ENCODE measurements around the gene ELSPBP1. TPM values are rescaled to one million over a fixed set of nuclear protein-coding genes. Genes with fewer than 3 reads are reported as not detected.
"Not testable (repeated sequence)": the region's sequence is repeated elsewhere in the genome, so short reads cannot be mapped to it uniquely, and the experiment has no call there.

ELSPBP1 gene
- total and polyA plus RNA-seq, 4 donors: 0.29 to 0.48 (median 0.40) TPM; not detected in 1

GRCh38 chr19:48060381-48060780, 65.9 kb downstream of the ELSPBP1 start:
- Histone ChIP-seq H3K27me3 (ENCODE audit: control insufficient read depth, insufficient read depth, low read length) (peaks cover 2% of the 10 kb centered on the region), H3K9me3 (ENCODE audit: control insufficient read depth, insufficient read depth, low read length) (no peaks in the 10 kb centered on the region), H3K4me3 (ENCODE audit: low read depth, low read length) (no peak overlapping the region), H3K36me3 (ENCODE audit: control insufficient read depth, insufficient read depth, low read length) (peaks cover 4% of the 10 kb centered on the region), H3K4me1 (ENCODE audit: control insufficient read depth, insufficient read depth, low read length) (no peaks in the 10 kb centered on the region), H3K27ac (ENCODE audit: low read depth, low read length) (no peak overlapping the region)
- 100% methylated on average over 2 of the region's 5 CpGs for WGBS (ENCODE audit: insufficient coverage)
- DNase-seq (ENCODE audit: low read depth in 4 of 6, low spot score in 6 of 6): no peak

- H3K36me3 ChIP-seq (ENCODE audit: control insufficient read depth, insufficient read depth, low read length): peaks cover 4% of the 10 kb centered on the region
- no peak overlapping the region for H3K4me3 ChIP-seq (ENCODE audit: low read depth, low read length)
- H3K27ac ChIP-seq (ENCODE audit: low read depth, low read length): no peak overlapping the region
- H3K27me3 ChIP-seq (ENCODE audit: control insufficient read depth, insufficient read depth, low read length): peaks cover 2% of the 10 kb centered on the region
- WGBS (ENCODE audit: insufficient coverage): 43% methylated on average over 33 of the region's 37 CpGs
- H3K4me1 ChIP-seq (ENCODE audit: control insufficient read depth, insufficient read depth, low read length): no peaks in the 10 kb centered on the region
- no peaks in the 10 kb centered on the region for H3K9me3 ChIP-seq (ENCODE audit: control insufficient read depth, insufficient read depth, low read length)
- DNase-seq (ENCODE audit: low read depth in 4 of 6, low spot score in 6 of 6): no peak
Measured at GRCh38 chr19:48061401-48062344, 67.2 kb downstream of the ELSPBP1 start.

DNA sequence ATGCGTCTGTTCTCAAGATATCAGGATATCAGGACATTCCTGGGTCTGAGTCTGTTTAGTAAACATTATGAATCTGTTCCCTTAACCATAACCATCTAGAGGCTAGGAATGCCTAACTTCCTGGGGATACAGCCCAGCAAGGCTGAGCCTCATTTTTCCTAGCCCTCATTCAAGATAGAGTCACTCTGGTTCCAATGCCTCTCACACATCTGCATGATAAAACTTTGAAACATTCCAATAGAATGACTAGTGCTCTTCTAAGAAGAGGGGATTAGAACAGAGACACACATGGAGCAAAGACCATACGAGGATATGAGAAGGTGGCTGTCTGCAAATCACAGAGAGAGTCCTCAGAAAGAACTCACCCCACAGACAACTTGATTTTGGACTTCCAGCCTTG, 70.1 kb downstream of the ELSPBP1 start:
- WGBS (ENCODE audit: insufficient coverage): no CpG with 5 or more reads among the region's 2 CpGs

DNA sequence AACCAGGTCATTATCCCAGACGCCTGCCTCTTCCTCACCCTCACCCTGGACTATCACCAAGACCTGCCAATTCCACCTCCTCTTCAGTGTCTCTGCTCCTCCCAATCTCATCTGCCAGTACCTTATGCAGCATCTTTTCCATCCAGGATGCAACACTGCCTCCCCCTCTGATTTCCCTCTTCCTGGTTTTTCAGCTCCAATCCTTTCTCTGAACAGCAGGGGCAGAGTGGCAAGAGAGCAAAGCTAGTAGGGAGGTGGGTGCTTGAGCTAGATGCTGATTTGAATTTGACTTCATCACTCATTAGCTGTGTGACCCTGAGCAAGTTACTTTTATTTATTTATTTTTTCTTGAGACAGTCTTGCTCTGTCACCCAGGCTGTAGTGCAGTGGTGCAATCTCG, 75.0 kb downstream of the ELSPBP1 start:
- Histone ChIP-seq H3K36me3 (ENCODE audit: control insufficient read depth, insufficient read depth, low read length) (no peaks in the 10 kb centered on the region), H3K4me3 (ENCODE audit: low read depth, low read length) (no peak overlapping the region), H3K27ac (ENCODE audit: low read depth, low read length) (no peak overlapping the region), H3K4me1 (ENCODE audit: control insufficient read depth, insufficient read depth, low read length) (no peaks in the 10 kb centered on the region), H3K27me3 (ENCODE audit: control insufficient read depth, insufficient read depth, low read length) (no peaks in the 10 kb centered on the region), H3K9me3 (ENCODE audit: control insufficient read depth, insufficient read depth, low read length) (no peaks in the 10 kb centered on the region)
- 82% methylated on average over 2 of the region's 2 CpGs for WGBS (ENCODE audit: insufficient coverage)
- no peak for DNase-seq (ENCODE audit: low read depth in 4 of 6, low spot score in 6 of 6)

More for the DNA sequence above, 70.1 kb downstream of the ELSPBP1 start:
- peaks cover 2% of the 10 kb centered on the region for H3K27me3 ChIP-seq (ENCODE audit: control insufficient read depth, insufficient read depth, low read length)
- no peak overlapping the region for H3K4me3 ChIP-seq (ENCODE audit: low read depth, low read length)
- H3K27ac ChIP-seq (ENCODE audit: low read depth, low read length): no peak overlapping the region
- no peaks in the 10 kb centered on the region for H3K9me3 ChIP-seq (ENCODE audit: control insufficient read depth, insufficient read depth, low read length)
- DNase-seq (ENCODE audit: low read depth in 4 of 6, low spot score in 6 of 6): no peak
- H3K36me3 ChIP-seq (ENCODE audit: control insufficient read depth, insufficient read depth, low read length): peaks cover 4% of the 10 kb centered on the region
- H3K4me1 ChIP-seq (ENCODE audit: control insufficient read depth, insufficient read depth, low read length): no peaks in the 10 kb centered on the region

DNA sequence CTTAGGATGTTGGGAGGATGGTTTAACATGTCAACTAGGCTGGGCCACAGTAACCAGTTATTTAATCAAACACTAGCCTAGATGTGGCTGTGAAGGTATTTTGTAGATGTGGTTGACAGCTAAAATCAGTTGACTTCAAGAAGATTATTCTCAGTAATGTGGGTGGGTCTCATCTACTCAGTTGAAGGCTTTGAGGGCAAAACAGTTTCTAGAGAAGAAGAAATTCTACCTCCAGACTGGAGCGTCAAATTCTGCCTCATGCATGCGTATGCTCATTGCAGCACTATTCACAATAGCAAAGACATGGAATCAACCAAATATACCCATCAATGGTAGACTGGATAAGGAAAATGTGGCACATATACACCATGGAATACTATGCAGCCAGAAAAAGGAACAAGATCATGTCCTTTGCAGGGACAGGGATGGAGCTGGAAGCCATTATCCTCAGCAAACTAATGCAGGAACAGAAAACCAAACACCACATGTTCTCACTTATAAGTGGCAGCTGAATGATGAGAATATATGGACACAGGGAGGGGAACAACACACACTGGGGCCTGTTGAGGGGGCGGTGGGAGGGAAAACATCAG, 75.8 kb downstream of the ELSPBP1 start:
- 100% methylated on average over 2 of the region's 3 CpGs for WGBS (ENCODE audit: insufficient coverage)
- not testable (repeated sequence) for H3K4me3 ChIP-seq (ENCODE audit: low read depth, low read length); H3K27ac ChIP-seq (ENCODE audit: low read depth, low read length)

More for the DNA sequence above, 75.8 kb downstream of the ELSPBP1 start:
- not testable (repeated sequence) for DNase-seq (ENCODE audit: low read depth in 4 of 6, low spot score in 6 of 6); H3K27me3 ChIP-seq (ENCODE audit: control insufficient read depth, insufficient read depth, low read length); H3K9me3 ChIP-seq (ENCODE audit: control insufficient read depth, insufficient read depth, low read length); H3K36me3 ChIP-seq (ENCODE audit: control insufficient read depth, insufficient read depth, low read length); H3K4me1 ChIP-seq (ENCODE audit: control insufficient read depth, insufficient read depth, low read length)

Other genes starting within 250 kb of the ELSPBP1 start
- 100 to 1,000 TPM in 1 of 2 donors, 10 to 100 TPM in 1; 34.6 to 126 TPM for gene NOP53, start 249.1 kb upstream of the ELSPBP1 start, total RNA-seq
- gene NOP53, start 249.1 kb upstream of the ELSPBP1 start, polyA plus RNA-seq (ENCODE audit: insufficient read length in 2 of 2): 100 to 1,000 TPM; 213 to 224 TPM
- 100 to 1,000 TPM; 329 to 692 TPM for gene SELENOW, start 215.9 kb upstream of the ELSPBP1 start, total RNA-seq
- 100 to 1,000 TPM; 639 to 641 TPM for gene SELENOW, start 215.9 kb upstream of the ELSPBP1 start, polyA plus RNA-seq (ENCODE audit: insufficient read length in 2 of 2)
- not detected for gene TPRX1, start 190.1 kb upstream of the ELSPBP1 start, total RNA-seq
- gene TPRX1, start 190.1 kb upstream of the ELSPBP1 start, polyA plus RNA-seq (ENCODE audit: insufficient read length in 2 of 2): not detected
- gene CRX, start 172.7 kb upstream of the ELSPBP1 start, total RNA-seq: under 1 TPM in 1 of 2 donors, not detected in 1; 0.17 TPM
- gene CRX, start 172.7 kb upstream of the ELSPBP1 start, polyA plus RNA-seq (ENCODE audit: insufficient read length in 2 of 2): under 1 TPM in 1 of 2 donors, not detected in 1; 0.18 TPM
- not detected for gene TPRX2, start 135.4 kb upstream of the ELSPBP1 start, total RNA-seq
- gene TPRX2, start 135.4 kb upstream of the ELSPBP1 start, polyA plus RNA-seq (ENCODE audit: insufficient read length in 2 of 2): not detected
- under 1 TPM; 0.10 to 0.17 TPM for gene SULT2A1, start 108.3 kb upstream of the ELSPBP1 start, total RNA-seq
- under 1 TPM in 1 of 2 donors, not detected in 1; 0.20 TPM for gene SULT2A1, start 108.3 kb upstream of the ELSPBP1 start, polyA plus RNA-seq (ENCODE audit: insufficient read length in 2 of 2)
- under 1 TPM in 1 of 2 donors, not detected in 1; 0.50 TPM for gene BSPH1, start 2.5 kb upstream of the ELSPBP1 start, total RNA-seq
- gene BSPH1, start 2.5 kb upstream of the ELSPBP1 start, polyA plus RNA-seq (ENCODE audit: insufficient read length in 2 of 2): not detected
- gene CABP5, start 49.4 kb downstream of the ELSPBP1 start, total RNA-seq: not detected
- gene CABP5, start 49.4 kb downstream of the ELSPBP1 start, polyA plus RNA-seq (ENCODE audit: insufficient read length in 2 of 2): not detected
- gene PLA2G4C, start 116.2 kb downstream of the ELSPBP1 start, total RNA-seq: 10 to 100 TPM; 10.4 to 24.8 TPM
- gene PLA2G4C, start 116.2 kb downstream of the ELSPBP1 start, polyA plus RNA-seq (ENCODE audit: insufficient read length in 2 of 2): 10 to 100 TPM; 12.1 to 16.3 TPM
- gene LIG1, start 175.7 kb downstream of the ELSPBP1 start, total RNA-seq: 10 to 100 TPM; 21.7 to 37.3 TPM
- 10 to 100 TPM; 65.1 to 75.7 TPM for gene LIG1, start 175.7 kb downstream of the ELSPBP1 start, polyA plus RNA-seq (ENCODE audit: insufficient read length in 2 of 2)
- gene ZSWIM9, start 176.0 kb downstream of the ELSPBP1 start, total RNA-seq: 1 to 10 TPM; 1.8 to 2.0 TPM
- gene ZSWIM9, start 176.0 kb downstream of the ELSPBP1 start, polyA plus RNA-seq (ENCODE audit: insufficient read length in 2 of 2): 10 to 100 TPM; 10.3 to 13.2 TPM